Measurements from ENCODE around the gene VAMP1.
A peak's percentile ranks its signal among the peaks of the same experiment; 100 is the strongest.
"Not testable (repeated sequence)": the region's sequence is repeated elsewhere in the genome, so short reads cannot be mapped to it uniquely, and the experiment has no call there.

The VAMP1 gene, protein sequence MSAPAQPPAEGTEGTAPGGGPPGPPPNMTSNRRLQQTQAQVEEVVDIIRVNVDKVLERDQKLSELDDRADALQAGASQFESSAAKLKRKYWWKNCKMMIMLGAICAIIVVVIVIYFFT

DNA sequence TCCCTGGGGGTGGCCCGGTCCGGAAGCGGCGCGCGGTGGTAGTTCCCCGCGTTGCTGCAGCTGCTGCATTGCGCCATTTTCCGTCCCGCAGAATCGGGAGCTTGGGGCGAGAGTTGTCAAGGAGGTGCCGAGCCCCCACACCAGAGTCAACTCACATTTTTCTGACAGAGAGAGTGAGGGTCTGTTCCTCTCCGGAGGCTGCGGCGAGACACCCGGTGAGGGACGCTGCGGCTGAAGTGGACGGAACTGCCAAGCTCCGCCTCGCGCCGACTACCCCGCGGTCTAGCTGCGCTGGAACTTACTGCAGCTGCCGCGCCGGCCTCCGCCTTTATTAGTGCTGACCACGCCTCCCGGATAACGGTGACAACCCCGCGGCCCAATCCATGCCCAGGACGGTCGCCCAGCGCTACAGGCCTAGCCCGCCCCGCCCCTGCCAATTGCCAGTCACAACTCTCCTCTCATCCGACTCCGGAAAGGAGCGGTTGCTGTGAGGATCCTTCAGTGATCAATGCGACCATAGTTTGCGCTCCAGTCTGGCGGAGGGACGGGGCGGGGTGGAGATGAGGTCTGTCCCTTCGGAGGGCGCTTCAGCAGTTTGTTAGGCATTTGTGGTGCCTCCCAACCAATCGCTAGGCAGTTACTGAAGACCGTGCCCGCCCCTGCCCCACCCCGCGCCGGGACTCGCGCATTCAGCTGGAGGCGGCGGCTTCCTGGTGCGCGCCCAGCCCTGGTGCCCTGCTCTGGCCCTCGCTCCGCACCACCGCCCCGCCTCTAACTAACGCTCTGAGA is at the start of gene VAMP1:
Gene VAMP1, minus strand, starts transcription at position 303 of the 789 bp plus-strand sequence. Its CDS starts 146 bp downstream, at position 157.
- peak; percentile 99 for DNase-seq

DNA sequence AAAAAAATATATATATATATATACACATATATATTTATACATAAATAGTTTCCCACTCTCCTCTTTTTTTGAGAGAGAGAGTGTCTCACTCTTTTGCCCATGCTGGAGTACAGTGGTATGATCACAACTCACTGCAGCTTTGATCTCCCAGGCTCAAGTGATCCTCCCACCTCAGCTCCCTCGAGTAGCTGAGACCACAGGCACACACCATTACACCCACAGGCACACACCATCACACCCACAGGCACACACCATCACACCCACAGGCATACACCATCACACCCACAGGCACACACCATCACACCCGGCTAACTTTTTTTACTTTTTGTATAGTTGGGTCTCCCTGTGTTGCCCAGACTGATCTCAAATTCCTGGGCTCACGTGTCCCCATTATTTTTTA is 49.7 kb upstream of the VAMP1 start:
- DNase-seq, result no peak

DNA sequence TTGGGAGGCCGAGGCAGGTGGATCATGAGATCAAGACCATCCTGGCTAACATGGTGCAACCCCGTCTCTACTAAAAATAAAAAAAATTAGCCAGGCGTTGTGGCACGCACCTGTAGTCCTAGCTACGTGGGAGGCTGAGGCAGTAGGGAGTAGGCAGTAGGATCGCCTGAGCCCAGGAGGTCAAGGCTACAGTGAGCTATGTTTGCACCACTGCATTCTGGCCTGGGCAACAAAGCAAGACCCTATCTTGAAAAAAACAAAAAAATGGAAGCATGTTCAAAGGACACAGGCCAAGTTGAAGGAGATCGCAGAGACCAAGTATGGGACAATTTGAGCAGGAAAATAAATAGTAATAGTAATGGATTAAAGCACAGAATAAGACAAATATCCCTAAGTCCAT is 37.6 kb upstream of the VAMP1 start:
- no peak for DNase-seq

DNA sequence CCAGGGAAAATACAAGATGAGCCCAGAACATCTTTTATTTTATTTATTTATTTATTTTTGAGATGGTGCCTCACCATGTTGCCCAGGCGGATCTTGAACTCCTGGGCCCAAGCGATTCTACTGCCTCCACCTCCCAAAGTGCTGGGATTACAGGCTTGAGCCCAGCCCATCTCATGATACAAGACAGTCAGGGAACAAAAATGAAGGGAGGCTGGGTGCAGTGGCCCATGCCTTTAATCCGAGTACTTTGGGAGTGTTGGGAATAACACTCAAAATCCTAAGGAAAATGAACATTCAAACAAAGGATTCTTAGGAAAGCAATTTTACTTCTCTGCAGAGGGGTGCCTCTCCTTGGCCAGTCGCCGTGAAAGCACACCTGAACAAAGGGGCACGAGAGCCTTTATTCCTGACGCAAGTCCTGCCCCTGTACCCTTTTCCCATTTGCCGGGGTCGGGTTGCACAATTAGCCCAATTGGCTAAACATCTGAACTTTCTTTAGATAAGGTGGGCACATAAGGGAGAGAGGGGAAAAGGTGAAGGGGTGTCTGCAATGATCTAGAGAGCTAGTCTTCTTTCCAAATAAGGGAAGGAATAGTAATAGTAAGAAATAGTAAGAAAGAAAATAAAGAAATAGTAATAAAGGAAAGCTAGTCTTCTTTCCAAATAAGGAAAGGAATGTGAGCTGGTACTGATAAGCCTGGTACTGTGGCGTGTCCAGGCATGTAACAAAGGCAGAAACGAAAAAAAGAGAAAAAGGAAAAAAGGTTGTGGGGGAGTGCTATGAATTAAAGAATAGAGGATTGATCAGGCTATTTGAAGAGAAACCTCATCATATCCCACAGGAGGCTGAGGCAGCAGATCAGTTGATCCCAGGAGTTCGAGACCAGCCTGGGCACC is 36.9 kb upstream of the VAMP1 start:
- DNase-seq, result no peak

DNA sequence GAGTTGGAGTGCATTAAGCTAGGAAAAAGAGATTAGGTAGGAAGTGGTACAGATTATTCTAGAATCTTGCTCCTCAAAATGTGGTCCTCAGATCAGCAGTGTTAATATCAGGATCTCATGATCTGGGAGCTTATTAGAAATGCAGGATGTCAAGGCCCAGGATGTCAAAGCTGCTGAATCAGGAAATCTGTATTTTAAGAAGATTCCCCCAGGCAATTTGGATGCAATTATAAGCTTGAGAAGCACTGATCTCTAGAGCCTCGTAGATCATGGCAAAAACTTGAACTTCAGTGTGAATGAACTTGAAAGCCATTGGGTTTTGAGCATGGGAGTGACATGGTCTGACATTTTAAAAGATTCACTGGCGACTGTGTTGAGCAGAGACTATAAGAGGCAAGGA is 30.0 kb upstream of the VAMP1 start:
- no peak for DNase-seq

DNA sequence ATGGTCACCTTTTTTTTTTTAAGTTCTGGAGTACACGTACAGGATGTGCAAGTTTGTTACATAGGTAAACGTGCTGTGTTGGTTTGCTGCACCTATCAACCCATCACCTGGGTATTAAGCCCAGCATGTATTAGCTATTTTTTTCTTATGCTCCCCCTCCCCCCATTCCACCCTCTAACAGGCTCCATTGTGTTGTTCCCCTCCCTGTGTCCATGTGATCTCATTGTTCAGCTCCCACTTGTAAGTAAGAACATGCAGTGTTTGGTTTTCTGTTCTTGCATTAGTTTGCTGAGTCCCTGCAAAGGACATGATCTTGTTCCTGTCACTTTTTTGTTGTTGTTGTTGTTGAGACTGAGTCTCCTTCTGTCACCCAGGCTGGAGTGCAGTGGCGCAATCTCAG is 26.8 kb upstream of the VAMP1 start:
- not testable (repeated sequence) for DNase-seq

DNA sequence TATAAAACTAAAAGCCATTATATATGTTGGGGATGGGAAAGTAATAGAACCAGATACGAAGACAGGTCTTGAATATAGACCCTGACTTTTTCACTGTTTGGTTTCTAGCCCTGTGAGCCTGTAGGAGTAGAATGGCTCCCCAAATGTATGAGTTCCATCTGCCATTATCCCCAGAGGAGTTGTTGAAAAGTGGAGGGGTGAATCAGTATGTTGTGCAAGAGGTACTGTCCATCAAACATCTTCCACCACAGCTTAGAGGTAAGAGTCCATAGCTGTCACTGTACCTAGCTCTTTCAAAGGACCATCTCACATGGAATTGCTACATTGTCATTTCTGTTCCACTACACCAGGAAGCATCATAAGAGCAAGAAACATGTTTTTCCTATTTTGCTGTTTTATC is 24.5 kb upstream of the VAMP1 start:
- DNase-seq, result no peak

DNA sequence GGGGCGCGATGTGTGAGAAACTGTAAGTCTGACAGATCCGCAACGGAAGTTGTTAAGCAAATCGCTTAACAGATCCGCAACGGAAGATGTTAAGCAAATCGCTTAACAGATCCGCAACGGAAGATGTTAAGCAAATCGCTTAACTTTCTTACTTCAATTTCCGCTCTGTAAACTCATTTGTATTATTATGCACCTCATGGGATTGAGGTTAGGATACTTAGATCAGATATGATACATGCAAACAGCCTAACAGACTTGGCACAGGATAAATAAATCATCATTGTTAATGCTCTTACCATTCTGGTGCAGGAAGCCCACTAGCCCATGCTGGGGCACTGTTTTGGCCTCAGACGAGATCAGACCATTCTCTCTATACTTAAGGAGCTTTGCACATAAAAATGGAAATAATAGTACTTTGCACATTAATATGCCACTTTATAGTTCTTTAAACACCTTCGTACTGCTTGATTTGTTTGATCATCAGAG is 23.8 kb upstream of the VAMP1 start:
- peak; percentile 23 for DNase-seq

DNA sequence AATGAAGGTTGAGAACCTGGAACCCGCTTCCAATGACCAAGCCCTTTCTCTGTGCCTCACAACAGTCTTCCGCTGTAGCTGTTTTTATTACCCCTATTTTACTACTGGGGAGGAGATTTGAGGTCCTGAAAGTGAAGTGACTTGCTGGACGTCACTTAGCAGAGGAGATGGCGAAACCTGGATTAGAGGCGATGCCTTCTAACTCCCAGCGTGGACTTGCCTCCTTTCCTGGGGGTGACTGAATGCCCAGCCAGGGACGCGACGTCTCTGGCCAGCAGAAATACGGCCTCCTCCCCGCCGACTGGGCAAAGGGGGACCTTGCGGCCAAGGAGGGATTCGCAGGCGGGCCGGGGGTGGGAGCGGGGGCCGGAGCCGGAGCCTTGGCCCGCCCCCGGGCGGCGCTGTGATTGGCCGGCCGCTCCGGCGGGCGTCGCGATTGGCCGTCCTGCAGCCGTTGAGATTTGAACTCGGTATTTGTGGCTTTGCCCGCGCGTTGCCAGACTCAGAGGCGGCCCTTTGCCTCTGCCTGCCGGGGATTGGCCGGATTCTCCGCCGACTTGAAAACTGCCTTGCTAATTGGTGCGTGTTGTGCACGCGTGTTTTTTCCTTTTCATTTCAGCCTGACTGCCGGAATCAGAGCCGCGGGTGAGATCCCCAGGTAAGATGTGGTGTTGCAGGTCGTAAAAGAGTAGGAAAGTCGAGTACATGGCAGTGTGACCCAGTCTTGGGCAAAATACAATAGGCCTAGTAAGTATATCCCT is 23.2 kb upstream of the VAMP1 start, which contains the start of gene NCAPD2:
Gene NCAPD2, plus strand, starts transcription at position 606 of the 761 bp plus-strand sequence. CDS start 997 bp downstream, outside the sequence.
- peak; percentile 94 for DNase-seq

DNA sequence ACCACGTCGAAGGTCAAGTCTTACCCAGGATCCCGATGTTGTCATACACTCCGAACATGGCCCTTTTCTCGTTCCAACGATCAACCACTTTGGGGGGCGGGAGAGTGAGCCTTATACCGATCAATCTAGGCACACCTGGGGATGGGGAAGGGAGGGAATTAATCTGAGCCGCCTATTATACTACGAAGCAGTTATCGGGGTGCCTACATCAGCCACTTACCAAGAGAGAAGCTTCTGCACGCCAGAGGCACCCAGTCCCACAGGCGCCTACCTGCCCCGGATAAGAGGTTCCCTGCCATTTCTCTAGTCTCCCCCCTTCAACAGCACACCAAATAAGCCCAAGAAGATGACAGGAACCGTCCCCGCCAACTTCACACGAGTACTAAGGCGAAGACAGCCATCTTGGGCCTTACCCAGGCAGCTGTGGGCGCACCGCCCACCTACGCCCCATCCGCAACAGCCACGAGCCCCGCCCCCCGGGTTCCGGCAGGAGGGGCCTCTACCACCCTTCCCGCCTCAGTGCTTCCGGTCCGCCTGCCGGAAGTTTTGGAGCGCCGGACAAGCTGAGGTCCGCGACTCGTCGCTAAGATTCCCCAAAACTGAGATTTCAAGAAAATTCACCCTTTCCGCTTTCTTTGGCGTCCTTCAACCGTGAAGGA is 22.5 kb upstream of the VAMP1 start, which contains the start of gene MRPL51:
Gene MRPL51, minus strand, starts transcription at position 425 of the 659 bp plus-strand sequence. Its CDS starts 126 bp downstream, at position 299.
- peak; percentile 98 for DNase-seq

DNA sequence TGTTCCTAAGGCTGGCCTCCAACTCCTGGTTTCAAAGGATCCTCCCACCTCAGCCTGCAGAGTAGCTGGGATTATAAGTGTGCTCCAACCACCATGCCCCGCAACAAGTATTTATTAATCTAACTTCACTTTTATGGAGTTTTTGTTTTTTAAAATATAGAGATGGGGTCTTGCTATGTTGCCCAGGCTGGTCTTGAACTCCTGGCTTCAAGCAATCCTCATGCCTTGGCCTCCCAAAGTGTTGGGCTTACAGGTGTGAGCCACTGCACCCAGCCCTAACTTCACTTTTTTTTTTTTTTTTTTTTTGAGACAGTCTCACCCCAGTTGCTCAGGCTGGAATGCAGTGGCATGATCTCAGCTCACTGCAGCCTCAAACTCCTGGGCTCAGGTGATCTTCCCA is 20.2 kb upstream of the VAMP1 start:
- DNase-seq, result not testable (repeated sequence)

DNA sequence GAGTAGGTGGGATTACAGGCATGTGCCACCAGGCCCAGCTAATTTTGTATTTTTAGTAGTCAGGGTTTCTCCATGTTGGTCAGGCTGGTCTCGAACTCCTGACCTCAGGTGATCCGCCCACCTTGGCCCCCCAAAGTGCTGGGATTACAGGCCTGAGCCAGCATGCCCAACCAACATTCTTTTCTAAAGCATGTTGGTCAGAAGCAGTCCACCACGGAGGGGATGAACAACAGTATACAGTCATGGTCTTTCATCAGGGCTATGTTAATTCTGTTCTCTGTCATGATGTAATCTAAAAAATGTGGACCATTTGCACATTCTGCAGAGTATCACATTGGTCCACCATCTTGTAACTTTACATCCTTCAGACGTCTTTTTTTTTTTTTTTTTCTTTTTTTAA is 19.0 kb upstream of the VAMP1 start:
- DNase-seq, result no peak

DNA sequence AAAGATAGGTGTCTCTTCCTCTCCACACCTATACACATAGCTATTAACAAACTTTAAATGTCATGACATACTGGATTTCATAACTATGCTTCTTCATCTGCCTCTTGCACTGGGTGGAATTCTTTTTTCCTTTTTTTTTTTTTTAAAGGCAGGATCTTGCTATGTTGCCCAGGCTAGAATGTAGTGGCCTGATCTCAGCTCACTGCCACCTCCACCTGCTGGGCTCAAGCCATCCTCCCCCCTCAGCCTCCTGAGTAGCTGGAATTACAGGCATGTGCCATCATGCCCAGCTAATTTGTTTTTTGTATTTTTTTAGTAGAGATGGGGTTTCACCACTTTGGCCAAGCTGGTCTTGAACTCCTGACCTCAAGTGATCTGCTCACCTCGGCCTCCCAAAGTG is 17.8 kb upstream of the VAMP1 start:
- DNase-seq, result no peak

DNA sequence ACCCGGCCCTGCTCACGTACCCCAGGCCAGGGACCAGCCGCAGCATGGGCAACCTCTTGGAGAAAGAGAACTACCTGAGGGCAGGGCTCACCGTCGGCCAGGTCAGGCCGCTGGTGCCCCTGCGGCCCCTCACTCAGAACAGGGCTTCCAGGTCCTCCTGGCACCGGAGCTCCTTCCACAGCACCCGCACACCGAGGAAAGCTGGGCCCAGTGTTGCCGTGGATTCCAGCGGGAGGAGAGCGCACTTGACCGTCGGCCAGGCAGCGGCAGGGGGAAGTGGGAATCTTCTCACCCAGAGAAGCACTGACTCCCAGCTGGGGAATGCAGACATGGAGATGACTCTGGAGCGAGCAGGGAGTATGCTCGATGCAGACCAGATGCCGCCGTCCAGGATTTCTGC is 7.9 kb upstream of the VAMP1 start:
- no peak for DNase-seq

DNA sequence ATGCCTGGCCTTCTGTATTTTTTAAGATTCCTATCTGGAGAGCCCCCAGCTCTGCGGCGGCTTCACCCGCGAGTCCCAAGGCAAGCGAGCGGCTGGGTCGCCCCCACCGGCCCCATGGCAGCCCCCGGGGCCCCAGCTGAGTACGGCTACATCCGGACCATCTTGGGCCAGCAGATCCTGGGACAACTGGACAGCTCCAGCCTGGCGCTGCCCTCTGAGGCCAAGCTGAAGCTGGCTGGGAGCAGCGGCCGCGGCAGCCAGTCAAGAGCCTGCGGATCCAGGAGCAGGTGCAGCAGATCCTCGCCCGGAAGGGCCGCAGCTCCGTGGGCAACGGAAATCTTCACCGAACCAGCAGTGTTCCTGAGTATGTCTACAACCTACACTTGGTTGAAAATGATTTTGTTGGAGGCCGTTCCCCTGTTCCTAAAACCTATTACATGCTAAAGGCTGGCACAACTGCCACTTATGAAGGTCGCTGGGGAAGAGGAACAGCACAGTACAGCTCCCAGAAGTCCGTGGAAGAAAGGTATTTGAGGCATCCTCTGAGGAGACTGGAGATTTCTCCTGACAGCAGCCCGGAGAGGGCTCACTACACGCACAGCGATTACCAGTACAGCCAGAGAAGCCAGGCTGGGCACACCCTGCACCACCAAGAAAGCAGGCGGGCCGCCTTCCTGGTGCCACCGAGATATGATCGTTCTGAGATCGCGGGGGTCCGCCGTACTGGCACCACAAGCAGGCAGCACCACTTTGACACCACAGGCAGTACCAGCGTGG is 7.3 kb upstream of the VAMP1 start:
- DNase-seq, result not testable (repeated sequence)

DNA sequence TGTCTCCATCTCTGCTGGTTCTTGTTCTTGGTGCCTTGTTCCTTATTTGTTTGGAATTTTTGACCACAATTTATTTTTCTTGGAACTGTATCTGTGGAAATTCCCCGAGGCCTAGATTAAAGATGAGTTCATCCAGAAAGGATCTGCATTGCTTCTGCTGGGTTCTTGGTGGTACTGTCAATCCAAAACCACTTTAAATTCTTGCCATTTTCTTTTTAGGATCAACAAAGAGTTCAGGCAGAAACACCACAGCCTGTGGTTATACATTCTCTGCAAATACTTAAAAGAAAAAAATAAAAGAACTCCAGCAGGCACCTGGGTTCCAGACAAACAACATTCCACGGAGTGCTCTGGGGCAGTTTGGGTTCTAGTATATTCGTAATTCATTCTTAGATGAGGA is 6.0 kb upstream of the VAMP1 start:
- DNase-seq, result no peak

DNA sequence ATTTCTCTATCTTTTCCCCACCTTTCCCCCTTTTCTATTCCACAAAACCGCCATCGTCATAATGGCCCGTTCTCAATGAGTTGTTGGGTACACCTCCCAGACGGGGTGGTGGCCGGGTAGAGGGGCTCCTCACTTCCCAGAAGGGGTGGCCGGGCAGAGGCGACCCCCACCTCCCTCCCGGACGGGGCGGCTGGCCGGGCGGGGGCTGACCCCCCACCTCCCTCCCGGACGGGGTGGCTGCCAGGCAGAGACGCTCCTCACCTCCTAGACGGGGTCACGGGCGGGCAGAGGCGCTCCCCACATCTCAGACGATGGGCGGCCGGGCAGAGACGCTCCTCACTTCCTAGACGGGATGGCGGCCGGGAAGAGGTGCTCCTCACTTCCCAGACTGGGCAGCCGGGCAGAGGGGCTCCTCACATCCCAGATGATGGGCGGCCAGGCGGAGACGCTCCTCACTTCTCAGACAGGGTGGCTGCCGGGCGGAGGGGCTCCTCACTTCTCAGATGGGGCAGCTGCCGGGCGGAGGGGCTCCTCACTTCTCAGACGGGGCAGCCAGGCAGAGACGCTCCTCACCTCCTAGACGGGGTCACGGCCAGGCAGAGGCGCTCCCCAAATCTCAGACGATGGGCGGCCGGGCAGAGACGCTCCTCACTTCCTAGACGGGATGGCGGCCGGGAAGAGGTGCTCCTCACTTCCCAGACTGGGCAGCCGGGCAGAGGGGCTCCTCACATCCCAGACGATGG is 4.9 kb upstream of the VAMP1 start:
- DNase-seq, result not testable (repeated sequence)

DNA sequence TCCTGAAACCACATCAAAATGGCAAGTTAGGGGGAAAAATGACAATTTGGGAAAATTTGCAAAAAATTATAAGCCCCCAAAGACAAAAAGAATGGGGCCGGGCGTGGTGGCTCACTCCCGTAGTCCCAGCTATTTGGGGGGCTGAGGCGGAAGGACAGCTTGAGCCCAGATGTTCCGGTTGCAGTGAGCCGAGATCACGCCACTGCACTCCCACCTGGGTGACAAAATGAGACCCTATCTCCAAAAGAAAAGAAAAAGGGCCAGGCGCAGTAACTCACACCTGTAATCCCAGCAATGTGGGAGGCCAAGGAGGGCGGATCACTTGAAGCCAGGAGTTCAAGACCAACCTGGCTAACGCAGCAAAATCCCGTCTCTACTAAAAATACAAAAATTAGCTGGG is 2.0 kb upstream of the VAMP1 start:
- no peak for DNase-seq

DNA sequence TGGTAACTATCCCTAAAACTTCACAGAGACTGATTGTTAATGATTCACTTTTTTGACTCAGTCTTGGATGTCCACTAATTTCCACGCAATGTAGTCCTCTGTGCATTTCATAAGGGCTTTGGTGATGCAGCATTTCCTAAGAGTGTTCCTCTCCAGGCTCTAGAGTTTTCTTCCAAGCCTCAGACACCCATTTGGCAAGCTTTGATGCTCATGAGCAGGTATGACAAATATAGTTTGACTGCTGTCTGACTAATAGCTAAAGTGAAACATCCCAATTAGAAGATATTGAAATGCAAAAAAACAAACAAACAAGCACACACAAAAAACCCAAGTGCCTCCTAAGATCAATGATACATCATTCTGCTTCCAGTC is 1.5 kb upstream of the VAMP1 start:
- DNase-seq, result no peak

DNA sequence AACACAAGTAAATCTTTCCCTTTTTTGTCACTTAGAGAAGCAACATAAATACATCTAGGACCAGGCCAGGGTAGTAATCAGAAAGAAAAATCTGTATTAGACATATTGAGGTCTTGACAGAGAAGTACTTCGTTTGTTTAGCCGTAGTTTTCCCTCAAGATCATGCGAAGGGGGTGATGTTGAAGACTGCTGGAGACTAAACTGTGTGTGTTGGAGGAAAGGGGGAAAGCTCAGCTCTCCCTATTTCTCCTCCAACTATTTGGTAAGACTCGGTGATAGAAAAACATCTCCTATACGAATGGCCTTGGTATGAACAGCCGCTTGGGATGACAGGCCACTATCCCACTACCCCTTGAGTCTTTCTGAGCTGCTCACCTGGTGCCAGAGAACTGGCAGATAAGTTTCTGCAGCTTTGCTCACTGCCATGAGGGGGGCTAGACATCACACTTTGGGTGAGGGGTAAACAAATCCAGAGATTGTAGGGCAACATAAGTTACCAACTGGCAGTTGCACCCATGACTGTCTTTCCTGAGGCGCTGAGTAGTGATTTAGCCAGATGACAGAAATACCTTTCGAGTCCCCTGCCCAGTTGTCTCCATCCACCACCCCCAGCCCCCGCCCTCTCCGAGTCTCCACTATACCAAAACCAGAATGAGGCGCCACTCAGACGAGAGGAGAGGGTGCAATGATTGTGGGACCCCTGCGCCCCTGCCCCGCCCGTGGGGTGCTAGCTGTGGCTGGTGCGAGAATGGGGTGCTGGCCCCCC is 685 bp downstream of the VAMP1 start:
- DNase-seq, result no peak
